ENCODE measurements around the gene PLA2G4B. TPM values are rescaled to one million over a fixed set of nuclear protein-coding genes. Genes with fewer than 3 reads are reported as not detected.

Gene PLA2G4B
- total and polyA plus RNA-seq, 2 experiments from 2014 or later: 2.7 to 19.6 TPM

DNA sequence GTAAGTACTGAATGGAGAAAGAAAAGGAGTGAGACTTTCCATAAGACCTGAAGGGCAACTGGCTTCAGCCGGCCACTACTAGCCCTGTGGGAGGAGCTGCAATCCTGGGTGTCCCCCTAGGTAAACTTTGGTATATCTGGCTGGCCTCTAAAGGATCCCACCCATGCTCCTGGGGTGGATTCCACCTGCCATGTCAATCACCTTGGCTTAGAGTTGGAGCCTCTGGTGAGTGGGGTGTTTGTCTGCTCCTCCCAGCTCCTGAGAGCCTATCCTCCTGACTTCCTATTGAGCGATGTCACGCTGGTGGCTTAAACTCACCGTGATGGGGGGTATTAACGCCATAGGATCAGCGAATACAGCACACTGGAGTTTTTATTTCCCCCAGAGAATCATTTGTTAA, 52.6 kb downstream of the PLA2G4B start:
- Histone ChIP-seq H3K9me3 (ENCODE audit: low read depth) (no peaks in the 10 kb centered on the region), H3K4me3 (no peak overlapping the region), H3K9me2 (replicated peaks; ENCODE audit: insufficient read depth) (no peaks in the 10 kb centered on the region), H2AFZ (no peak overlapping the region), H3K79me2 (no peaks in the 10 kb centered on the region), H4K20me1 (ENCODE audit: insufficient read depth, poor library complexity, severe bottlenecking) (no peaks in the 10 kb centered on the region), H3K27me3 (no peaks in the 10 kb centered on the region), H3K27ac (no peak overlapping the region), H3K4me2 (no peak overlapping the region), H3K4me1 (ENCODE audit: insufficient read depth) (peaks cover 11% of the 10 kb centered on the region), H3K36me3 (replicated peaks; ENCODE audit: insufficient read depth, low read depth) (no peaks in the 10 kb centered on the region)
- WGBS (ENCODE audit: low lambda C conversion rate, missing lambda C conversion rate): 77% methylated on average over 6 of the region's 6 CpGs
- no peak for DNase-seq (ENCODE audit: low spot score)
- TF ChIP-seq EZH2phosphoT487 (IDR thresholded peaks at IDR 0.05; ENCODE audit: low read depth, severe bottlenecking, unreplicated experiment): no peak
- TF ChIP-seq EZH2 (IDR thresholded peaks at IDR 0.05; ENCODE audit: borderline replicate concordance): no peak
- TF ChIP-seq CTCF (IDR thresholded peaks at IDR 0.05; ENCODE audit: poor library complexity): no peak

GRCh38 chr15:41891946-41892345, 53.3 kb downstream of the PLA2G4B start:
- DNase-seq (ENCODE audit: low spot score): no peak
- Histone ChIP-seq H3K4me2 (no peak overlapping the region), H3K79me2 (no peaks in the 10 kb centered on the region), H3K27ac (no peak overlapping the region), H3K9me2 (replicated peaks; ENCODE audit: insufficient read depth) (no peaks in the 10 kb centered on the region), H3K4me1 (ENCODE audit: insufficient read depth) (peaks cover 11% of the 10 kb centered on the region), H3K36me3 (replicated peaks; ENCODE audit: insufficient read depth, low read depth) (no peaks in the 10 kb centered on the region), H3K9me3 (ENCODE audit: low read depth) (no peaks in the 10 kb centered on the region), H3K4me3 (no peak overlapping the region), H3K27me3 (no peaks in the 10 kb centered on the region), H4K20me1 (ENCODE audit: insufficient read depth, poor library complexity, severe bottlenecking) (no peaks in the 10 kb centered on the region), H2AFZ (no peak overlapping the region)
- TF ChIP-seq CTCF (IDR thresholded peaks at IDR 0.05; ENCODE audit: poor library complexity) (no peak), EZH2phosphoT487 (IDR thresholded peaks at IDR 0.05; ENCODE audit: low read depth, severe bottlenecking, unreplicated experiment) (no peak), EZH2 (IDR thresholded peaks at IDR 0.05; ENCODE audit: borderline replicate concordance) (no peak)
- WGBS (ENCODE audit: low lambda C conversion rate, missing lambda C conversion rate): 100% methylated on average over 2 of the region's 3 CpGs

- H3K9me3 ChIP-seq (ENCODE audit: low read depth): no peaks in the 10 kb centered on the region
- no peak overlapping the region for H2AFZ ChIP-seq
- H3K4me2 ChIP-seq: no peak overlapping the region
- DNase-seq (ENCODE audit: low spot score): no peak
- H3K79me2 ChIP-seq: no peaks in the 10 kb centered on the region
- H3K27me3 ChIP-seq: no peaks in the 10 kb centered on the region
- no peak overlapping the region for H3K27ac ChIP-seq
- peaks cover 11% of the 10 kb centered on the region for H3K4me1 ChIP-seq (ENCODE audit: insufficient read depth)
- no peaks in the 10 kb centered on the region for H3K9me2 ChIP-seq (replicated peaks; ENCODE audit: insufficient read depth)
- no peak overlapping the region for H3K4me3 ChIP-seq
- no peaks in the 10 kb centered on the region for H3K36me3 ChIP-seq (replicated peaks; ENCODE audit: insufficient read depth, low read depth)
- H4K20me1 ChIP-seq (ENCODE audit: insufficient read depth, poor library complexity, severe bottlenecking): no peaks in the 10 kb centered on the region
- WGBS (ENCODE audit: low lambda C conversion rate, missing lambda C conversion rate): 89% methylated on average over 22 of the region's 22 CpGs
- TF ChIP-seq CTCF (IDR thresholded peaks at IDR 0.05; ENCODE audit: poor library complexity) (no peak), EZH2 (IDR thresholded peaks at IDR 0.05; ENCODE audit: borderline replicate concordance) (no peak), EZH2phosphoT487 (IDR thresholded peaks at IDR 0.05; ENCODE audit: low read depth, severe bottlenecking, unreplicated experiment) (no peak)
These were observed 54.2 kb downstream of the PLA2G4B start for GRCh38 chr15:41892621-41893421.
